Activated CD4-positive, alpha-beta T cell treated with anti-CD3 and anti-CD28 coated beads, Interleukin-2, Interleukin-6, amounts not matched to agents 100 ng/mL and 50 ng/mL, durations not matched to agents 16 hours and 8 hours (primary cell): ENCODE data around the gene IGFBP4.
A peak's percentile ranks its signal among the peaks of the same experiment; 100 is the strongest.

Source experiments
- DNase-seq: peaks from one replicate; pipeline ENCODE4 v3.0.0-alpha.2; 2020

The IGFBP4 gene

DNA sequence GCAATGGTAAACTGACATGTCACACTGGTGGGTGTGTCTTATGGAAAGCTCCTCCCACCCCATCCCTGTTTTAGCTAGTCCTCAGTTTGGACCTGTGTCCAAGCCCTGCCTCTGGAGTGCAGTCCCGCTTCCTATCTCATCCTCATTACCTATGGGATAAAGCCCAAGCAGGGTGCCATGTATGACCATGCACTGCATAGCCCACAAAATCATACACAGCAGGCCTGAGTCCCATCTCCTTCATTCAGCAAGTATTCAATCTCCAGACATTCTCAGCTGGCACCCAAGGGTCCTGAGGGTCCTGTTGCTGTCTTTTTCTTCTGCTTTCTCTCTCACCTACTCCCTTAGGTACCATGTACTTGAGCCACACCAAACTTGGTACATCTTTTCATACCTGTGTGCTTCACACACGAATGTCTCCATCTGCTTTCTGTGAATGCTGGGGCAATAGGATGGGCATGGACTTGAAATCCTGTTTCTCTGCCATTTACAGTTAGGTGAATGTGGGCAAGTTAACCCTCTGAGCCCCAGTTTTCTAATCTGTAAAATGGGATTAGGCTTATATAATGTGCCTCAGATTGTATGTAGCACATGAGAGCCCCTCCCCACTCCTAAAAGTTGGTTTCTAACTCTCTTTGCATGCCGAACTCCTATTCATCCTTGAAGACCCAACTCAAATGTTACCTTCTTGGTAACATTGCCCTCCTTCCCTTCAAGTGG, 29.6 kb downstream of the IGFBP4 start:
- DNase-seq = no peak

DNA sequence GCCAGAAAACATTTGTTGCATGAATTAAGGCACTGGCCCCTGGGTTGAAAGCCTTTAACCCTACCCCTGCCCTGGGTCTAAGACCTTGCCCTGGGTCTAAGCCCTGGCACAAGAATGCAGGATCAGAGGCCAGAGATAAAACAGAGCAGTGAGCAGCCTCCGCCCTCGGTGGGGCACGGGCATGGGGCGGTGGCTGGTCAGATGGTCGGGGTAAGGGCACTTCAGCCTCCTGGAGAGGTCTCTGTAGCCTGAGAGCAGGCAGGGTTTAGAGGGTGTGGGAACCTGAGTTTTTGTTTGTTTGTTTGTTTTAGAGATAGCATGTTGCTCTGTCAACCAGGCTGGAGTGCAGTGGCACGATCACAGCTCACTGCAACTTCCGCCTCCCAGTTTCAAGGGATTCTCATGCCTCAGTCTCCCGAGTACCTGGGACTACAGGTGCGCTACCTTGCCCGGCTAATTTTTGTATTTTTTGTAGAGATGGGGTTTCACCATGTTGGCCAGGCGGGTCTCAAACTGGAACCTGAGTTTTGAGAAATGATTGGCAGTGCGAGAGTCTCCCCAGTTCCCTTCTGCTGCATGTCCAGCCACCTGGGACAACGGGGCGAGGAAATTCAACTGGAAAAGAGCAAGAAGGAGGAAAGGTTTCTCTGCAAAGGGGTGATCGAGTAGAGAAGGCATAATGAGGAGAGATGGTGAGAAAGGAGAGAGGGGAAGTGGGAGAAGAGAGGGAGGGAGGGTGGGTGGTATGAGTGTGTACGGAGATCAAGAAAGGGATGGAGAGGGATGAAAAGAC, 30.5 kb downstream of the IGFBP4 start:
- no peak for DNase-seq

DNA sequence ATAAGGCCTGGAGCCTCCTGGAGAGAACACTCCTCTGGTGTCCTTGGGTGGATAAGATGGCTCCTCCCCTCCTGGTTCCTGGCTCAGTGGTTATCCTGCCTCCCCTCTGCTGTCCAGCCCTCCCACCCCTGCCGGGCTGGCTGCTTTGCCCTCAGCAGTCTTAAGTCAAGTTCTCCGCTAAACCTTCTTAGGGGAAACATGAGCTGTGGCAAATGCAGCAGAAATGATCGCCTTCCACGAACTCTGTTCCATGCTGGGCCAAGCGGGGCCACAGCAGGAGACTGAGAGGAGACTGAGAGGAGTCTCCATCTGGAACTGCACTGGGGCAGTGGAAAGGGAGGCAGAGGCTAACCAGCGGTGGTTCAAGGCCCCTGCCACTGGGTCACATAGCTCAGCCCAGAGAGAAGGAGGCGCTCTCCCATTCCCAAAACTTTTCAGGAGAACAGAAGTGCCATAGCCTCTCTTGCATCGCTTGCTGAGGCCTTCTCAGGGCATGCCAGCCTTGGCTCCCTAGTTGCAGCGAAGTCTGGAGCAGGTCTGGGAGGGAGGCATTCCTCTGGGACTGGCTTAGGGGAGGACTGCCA, 31.3 kb downstream of the IGFBP4 start:
- DNase-seq = no peak

DNA sequence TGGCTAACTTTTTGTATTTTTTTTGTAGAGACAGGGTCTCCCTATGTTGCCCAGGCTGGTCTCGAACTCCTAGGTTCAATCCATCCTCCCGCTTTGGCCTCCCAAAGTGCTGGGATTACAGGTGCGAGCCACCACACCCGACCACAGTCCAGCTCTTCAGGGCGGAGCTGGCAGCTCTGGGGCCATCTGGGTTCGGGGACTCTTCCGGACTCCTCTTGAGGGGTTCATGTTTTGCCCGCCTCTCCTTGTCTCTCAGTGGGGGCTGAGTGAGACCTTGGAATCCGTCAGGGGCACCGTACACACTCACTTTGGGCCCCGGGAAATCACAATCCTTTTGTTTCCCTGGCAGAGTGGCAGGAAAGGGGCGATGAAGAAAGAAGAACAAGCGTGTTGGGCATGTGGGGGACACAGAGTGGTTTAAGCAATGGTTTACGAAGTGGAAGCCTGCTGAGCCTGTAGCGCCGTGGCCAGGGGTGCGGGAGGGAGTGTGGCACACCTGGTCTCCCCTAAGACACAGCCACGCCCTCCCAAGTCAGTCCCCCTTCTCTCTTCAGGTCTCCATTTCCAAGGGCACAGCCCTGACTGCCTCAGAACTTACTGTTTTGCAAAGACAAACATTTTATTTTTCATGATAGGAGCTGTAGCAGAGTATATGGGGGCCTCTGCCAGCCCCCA, 32.1 kb downstream of the IGFBP4 start:
- no peak for DNase-seq

DNA sequence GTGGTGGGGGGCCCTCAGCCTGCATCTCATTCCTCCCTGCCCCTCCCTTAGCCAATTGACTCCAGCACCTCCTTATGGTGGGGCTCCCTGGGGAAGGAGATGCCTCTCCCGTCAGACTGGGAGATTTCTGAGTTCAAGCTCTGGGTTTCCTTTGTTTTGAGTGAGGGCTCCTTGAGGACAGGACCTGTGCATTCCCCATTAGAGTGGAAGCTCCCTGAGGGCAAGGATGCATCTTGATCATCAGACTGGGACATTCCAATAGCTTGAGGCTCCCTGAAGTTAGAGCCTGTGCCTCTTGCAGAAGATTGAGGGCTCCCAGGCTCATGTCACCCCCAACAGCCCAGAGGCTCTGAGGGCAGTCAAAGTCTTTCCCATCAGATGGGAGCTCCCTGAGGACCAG, 34.5 kb downstream of the IGFBP4 start:
- DNase-seq = no peak

DNA sequence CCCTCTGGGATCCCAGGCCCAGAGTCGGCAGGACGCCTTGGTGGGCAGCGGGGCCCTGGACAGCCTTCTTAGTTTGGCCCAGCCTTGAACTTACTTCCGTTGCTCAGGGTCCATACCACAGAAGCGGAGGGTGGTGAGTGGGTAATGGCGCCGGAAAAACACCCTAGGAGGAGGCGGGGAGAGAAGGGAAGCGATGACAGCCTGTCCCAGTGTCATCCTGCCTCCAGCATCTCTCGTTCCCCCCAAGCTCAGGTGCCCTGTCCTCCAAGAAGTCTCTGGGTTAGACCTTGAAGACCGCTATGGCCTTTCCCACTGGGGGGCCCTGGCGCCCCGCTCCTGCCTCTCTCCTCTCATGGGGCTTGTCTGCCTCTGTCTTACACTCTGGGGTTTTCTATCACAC, 35.2 kb downstream of the IGFBP4 start:
- no peak for DNase-seq

DNA sequence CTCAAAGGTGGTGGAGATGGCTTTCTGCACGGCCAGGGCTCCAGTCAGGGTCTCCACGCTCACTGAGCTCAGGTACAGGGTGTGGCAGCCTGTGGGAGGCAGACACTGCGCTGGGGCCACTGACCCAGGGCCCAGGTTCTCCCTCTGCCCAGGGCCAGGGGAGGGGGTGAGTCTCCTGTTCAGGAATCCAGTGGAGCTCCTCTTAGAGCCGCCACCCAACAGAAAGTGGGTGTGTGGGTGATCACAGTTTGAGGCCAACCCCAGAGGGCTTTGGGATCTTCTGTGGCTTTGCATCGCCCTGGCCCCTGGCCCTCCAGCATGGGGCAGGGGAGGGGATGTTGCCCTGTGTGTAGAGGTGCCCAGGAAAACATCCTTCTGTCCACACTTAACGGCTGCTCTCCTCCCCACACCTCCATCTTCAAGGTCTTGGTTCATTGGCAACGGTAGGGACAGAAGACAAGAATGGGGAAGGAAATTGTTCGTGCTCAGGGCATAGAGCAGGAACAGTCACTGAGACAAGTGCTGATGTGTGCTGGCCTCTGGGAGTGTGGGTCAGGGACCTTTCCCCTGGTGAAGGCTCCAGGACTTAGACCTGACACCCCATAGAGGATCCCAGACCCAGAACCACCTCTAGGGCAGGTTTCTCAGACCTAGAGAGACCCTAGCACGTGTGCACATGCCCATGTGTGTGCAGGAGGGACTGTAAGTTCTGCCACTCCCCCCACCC, 36.7 kb downstream of the IGFBP4 start:
- DNase-seq = peak; percentile 20

DNA sequence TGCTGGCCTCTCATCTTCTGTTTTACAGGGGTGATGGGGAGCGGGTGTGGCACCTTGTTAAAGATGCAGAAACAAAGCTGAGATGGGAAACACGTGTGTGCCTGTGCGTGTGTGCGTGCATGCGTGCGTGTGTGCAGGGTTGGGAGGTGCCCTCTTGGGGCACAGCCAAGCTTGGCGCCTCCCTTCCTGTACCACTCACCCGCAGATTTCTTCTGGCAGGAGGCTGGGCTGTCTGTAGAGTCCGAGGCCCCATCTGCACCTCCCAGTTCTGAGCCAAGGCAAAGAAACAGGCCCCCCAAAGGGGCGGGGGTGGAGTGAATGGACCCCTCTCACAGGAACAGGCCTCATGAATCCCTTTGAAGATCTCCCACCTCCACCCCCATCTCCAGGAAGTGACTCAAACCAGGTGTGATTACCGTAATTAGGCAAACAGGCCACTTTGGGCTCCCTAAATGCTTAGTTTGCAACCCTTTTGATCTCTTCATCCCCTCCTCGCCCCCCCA, 37.3 kb downstream of the IGFBP4 start:
- DNase-seq = peak; percentile 95

DNA sequence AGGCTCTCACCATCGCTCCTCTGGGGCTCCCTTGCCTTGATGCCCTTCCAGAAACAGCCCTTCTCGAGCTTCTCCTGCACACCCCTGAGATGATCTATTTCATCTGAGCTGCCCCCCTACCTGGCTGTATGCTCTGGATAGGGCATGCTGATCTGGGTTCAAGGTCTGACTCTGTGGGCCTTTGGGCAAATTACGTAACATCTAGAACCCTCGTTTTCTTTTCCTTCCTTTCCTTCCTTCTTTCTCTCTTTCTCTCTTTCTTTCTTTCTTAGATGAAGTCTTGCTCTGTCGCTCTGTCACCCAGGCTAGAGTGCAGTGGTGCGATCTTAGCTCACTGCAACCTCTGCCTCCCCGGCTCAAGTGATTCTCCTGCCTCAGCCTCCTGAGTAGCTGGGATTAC, 37.9 kb downstream of the IGFBP4 start:
- DNase-seq = no peak

DNA sequence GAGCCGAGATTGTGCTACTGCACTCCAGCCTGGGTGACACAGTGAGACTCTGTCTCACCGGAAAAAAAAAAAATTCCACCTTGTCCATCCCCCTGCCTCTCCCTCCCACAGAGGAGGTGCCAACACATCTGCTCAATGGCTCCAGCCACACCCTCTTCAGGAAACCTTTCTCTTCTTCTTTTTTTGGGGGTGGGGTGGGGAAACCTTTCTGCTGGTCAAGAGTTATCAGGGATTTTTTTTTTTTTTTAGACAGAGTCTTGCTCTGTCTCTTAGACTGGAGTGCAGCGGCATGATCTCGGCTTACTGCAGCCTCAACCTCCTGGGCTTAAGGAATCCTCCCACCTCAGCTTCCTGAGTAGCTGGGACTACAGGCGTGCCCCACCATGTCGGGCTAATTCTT, 39.5 kb downstream of the IGFBP4 start:
- DNase-seq = no peak

DNA sequence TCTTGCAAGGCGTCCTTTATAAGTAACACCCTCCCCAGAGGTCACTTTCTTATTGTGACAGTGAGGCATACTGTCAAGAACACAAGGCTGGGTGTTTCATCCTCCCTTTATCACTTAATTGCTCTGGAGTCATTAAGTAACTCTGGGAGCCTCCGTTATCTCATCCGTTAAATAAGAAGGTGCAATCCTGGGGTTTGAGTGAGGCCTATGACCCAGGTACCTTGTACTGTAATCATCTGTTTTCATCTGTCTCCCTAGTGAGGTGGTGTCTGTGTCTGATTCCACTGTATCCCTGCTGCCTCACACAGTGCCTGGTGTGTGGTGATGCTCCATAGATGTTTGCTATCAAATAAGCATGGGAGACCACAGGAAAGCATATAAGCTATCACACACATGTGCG, 40.4 kb downstream of the IGFBP4 start:
- DNase-seq = no peak

DNA sequence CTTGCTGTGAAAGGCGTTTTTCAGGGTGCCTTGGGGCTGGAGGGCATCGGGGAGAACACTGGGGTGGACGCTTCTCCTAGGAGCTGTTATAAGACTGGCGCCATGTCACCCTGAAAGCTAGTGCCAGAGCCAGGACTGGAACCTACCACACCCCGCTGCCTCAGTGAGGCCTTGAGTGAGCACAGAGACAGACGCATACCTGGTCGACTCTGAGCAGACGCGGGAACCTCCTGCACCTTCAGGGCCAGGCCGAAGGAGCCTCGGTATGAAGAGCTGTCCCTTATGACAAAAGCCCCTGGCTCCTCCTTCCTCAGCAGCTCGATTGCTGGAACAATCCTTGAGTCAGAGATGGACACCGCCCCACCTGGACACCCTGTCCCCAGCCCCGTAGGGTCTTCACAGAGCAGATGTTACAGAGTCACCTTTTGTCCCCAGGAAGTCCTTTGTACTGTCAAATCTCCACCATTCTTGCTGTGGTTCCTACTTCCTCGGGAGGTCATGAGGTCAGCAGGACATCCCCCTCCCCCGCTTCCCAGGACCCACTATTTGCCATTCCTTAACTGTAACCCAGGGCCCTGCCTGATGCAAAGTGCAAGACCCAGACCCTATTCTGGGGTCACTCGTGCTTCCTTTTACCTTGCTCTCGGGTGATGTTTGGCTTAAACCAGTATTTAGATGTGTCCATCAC, 41.2 kb downstream of the IGFBP4 start:
- DNase-seq = no peak

DNA sequence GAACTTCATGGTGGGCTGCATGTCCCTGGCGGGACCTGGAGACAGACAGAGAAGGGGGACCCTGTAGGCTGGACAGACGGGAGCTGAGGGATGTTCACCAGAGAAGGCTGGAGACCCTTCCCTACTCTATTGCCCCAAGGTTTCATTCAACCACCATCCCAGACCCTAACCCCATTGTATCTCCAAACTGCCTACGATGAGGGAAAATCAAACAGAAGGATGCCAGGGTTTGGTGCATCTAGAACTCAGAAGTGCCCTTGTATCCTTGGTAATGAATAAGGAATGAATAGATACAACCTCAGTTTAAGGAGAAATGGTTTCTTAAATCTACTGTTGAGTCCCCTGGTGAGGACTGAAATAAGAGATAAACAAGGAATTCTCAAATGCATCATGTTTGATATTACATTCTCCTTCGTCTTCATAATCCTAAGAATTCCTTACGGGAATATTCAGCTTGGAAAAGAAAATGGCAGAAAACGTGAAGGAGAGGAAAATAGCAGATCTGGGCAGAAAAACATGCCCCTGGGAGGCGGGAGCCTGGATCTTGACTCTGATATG, 41.8 kb downstream of the IGFBP4 start:
- DNase-seq = no peak

DNA sequence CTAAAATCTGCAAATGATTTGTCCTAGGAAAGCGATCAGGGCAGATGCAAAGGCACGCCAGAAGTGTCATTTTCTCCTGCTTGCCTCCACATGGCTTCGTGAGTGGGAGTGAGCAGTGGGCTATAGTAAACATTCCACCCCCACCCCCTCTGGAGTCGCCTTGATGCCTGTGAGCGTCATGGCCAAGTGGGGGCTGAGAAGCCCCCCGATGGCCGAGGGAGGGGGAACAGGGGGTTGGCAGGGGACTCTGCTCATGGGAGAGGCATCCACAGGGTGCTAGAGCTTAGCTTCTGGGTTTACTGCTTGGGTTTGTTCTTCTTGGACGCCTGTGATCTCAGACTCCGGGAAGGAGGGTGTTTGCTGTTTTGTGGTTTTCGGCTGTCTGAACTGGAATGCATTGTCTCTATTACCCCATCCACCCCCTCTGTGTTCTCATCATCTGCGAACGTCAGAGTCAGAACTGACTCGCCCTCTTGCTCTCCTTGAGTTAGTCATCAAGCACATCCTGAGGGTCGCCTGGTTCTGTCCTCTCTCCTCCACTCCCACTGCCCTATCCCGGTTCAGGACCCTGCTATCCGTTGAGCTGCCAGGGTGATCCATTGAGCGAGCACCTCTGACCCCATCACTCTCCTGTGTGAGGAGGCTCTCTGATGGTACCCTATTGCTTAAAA, 42.7 kb downstream of the IGFBP4 start:
- DNase-seq = peak; percentile 41

DNA sequence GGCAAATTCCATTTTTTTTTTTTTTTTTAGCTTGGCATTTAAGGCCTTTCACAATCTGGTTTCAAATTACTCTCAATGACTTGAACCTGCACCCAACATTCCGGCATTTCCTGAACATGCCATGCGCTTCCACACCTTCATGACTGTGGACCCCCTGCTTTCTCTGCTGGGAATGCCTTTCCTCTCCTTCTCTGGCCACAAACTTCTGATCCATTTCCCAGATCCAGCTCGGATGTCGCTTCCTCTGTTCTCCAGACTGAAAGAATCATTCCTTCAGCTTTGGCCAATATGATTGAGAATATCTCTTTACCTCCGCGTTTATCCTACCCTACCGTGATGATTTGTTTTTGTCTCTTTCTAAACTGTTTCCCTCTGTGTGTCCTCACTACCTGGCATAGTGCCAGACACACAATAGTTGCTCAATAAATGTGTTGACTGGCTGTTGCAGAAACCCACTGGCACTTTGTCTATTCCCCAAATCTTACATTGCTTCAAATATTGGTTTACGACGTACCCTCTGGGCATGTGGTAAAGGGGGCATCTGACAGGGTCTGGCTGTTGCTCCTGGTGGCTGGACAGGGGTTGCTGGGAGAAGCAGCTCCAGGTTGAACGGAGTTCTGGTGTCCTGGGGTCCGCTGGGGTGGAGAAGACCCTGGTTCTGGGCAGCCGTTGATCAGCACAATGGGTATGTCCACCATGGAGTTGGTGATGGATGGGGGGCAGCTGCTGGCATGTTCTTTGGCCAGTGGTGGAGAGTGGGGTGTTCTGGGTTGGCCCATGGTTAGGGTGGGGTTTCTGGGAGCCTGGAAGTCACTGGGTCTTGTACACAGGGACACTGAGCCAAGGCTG, 43.5 kb downstream of the IGFBP4 start:
- no peak for DNase-seq

DNA sequence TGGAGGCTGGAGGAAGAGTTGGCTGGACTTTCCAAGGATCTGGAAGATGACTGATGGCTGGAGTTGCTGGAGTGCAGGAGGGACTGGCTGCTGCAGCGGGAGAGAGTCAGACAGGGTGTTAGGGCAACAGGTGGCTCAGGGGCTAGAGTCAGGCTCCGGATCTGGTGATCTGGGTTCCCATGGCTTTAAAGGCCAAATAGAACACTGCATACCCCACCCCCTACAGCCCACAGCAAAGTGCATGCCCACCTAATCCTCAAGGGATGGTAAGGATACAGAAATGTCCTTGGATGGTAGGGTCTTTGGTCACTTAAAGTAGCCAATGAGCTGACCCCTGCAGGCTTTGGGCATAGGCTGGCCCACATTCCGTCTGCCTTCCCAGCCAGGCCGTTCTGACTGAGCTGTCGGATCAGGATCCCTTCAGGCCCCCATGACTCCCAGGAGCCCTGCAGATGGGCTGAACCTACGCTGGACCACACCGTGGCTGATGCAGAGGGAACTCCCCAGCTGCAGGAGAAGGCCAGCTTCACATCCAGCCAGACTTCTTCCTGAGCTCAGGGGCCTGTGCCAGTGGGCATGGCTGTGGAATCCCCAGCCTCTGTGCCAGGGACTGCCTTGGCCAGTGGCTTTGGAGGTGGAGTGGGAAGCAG, 44.2 kb downstream of the IGFBP4 start:
- no peak for DNase-seq

DNA sequence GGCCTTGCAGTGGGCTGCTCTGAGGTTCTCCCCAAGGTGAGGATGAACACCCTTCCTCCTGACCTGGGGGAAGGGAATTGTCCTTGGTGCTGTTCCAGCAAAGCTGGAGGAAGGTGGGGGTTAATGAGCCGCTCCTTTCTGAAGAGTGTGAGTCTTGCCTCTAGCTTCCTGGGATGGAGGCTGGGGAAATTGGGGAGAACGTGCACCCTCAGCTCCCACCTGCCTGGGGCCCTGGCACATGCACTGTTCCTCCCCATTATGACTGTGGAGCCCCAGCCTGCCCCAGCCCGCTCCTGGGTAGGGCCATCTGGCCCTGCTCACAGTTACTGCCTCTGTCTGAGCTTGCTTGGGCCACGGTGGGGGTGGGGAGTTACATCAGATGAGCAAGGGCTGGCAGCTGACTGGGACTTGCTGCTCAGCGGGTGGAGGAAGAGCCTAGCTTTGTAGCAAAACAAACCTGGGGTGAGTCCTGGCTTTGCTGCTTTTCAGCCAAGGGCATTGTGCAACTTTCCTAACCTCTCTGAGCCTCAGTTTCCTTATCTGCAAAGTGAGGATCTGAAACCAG, 47.1 kb downstream of the IGFBP4 start:
- DNase-seq = no peak

DNA sequence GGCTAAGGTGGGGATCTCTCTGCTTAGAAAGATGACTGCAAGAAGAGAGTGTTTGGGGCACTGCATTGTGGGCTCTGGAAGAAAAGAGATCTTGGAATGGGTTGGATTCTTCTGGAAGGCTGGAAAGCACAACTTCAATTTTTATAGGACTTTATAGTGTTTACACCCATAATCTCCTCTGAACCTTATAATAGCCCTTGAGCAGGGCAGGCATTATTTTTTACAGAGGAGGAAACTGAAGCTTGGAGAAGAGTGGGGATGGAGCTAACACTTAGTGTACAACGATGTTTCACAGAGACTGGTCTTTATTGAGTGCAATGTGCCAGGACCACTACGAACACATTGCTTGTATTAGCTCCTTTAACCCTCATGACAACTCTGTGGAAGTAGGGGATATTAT, 47.7 kb downstream of the IGFBP4 start:
- DNase-seq = no peak

DNA sequence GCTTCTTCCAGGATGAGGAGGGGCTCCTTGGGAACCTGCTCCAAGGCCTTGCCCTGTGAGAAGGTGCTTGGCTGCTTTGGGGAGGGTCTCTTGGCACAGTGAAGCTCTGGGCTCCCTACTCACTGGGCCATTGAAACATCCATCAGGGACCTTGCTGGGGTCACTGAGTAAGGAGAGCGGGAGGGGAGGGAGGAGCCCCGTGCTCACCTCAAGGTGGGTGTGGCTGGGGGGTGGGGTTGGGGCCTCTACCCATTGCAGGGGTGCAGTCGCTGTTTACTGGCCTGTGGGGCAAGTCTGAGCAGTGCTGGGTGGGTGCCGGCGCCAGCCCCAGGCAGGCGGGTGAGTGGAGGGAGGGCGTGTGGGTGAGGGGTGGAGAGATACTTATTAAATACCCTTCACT, 48.2 kb downstream of the IGFBP4 start:
- DNase-seq = no peak
